Measurements from ENCODE around the gene MMP15.

GRCh38 chr16:57986196-57986595 lies 39.4 kb upstream of the MMP15 start:
- TF ChIP-seq CTCF (IDR thresholded peaks at IDR 0.05): no peak
- TF ChIP-seq POLR2AphosphoS5 (IDR thresholded peaks at IDR 0.05): no peak
